Esophagus squamous epithelium (tissue), 4 donors: ENCODE measurements around the gene MGST3.

Experiments used
- CTCF ChIP-seq, 6 experiments: fragments of 450-650 bp in 4 of 6; fragments of 200-600 bp in 2 of 6; sonication (generic) in 2 of 6; IDR thresholded peaks; one replicate each; pipeline ENCODE4 v1.5.1; 2016 to 2019; ENCODE audit warnings: antibody characterized with exemption in 6 of 6, mild to moderate bottlenecking in 4 of 6, moderate library complexity in 4 of 6
- POLR2A ChIP-seq, 4 donors: fragments of 450-650 bp; IDR thresholded peaks; one replicate each; pipeline ENCODE4 v1.6.1; 2017; ENCODE audit warnings: antibody characterized with exemption in 4 of 4, mild to moderate bottlenecking in 4 of 4, moderate library complexity in 3 of 4

- TF ChIP-seq CTCF (IDR thresholded peaks at IDR 0.05) = no peak
- TF ChIP-seq POLR2A (IDR thresholded peaks at IDR 0.05) = no peak
Observed at GRCh38 chr1:165586398-165586797, 44.6 kb upstream of the MGST3 start.
